AG10803 (cell line): Measurements from ENCODE around the gene RASA3.

Experiments
- DNase-seq: peaks from one replicate; pipeline ENCODE4 v3.0.0; 2010; ENCODE audit warnings: low read depth
- H3K4me3 ChIP-seq: 2 replicates; pipeline ENCODE4 v1.5.1; 2011; ENCODE audit warnings: mild to moderate bottlenecking, low read length, control low read depth
- CTCF ChIP-seq: conservative IDR thresholded peaks from 2 replicates; pipeline ENCODE4 v1.5.1; 2011; ENCODE audit warnings: mild to moderate bottlenecking, low read length, control low read depth, inconsistent platforms

Gene RASA3

GRCh38 chr13:113958373-113958772 lies 174.1 kb downstream of the RASA3 start:
- DNase-seq = no peak
- H3K4me3 ChIP-seq = no peak overlapping the region
- TF ChIP-seq CTCF = no peak

GRCh38 chr13:113956571-113956970 lies 175.9 kb downstream of the RASA3 start:
- DNase-seq = no peak
- H3K4me3 ChIP-seq = no peak overlapping the region
- no peak for TF ChIP-seq CTCF

- no peak for DNase-seq
- no peak overlapping the region for H3K4me3 ChIP-seq
- TF ChIP-seq CTCF = no peak
Measured at GRCh38 chr13:113955691-113956090, 176.7 kb downstream of the RASA3 start.

GRCh38 chr13:113955235-113955634 lies 177.2 kb downstream of the RASA3 start:
- no peak overlapping the region for H3K4me3 ChIP-seq
- no peak for TF ChIP-seq CTCF
- no peak for DNase-seq

GRCh38 chr13:113954046-113954835 lies 178.2 kb downstream of the RASA3 start:
- H3K4me3 ChIP-seq = no peak overlapping the region
- no peak for DNase-seq
- TF ChIP-seq CTCF = no peak

GRCh38 chr13:113953561-113953960 lies 178.9 kb downstream of the RASA3 start:
- no peak for DNase-seq
- H3K4me3 ChIP-seq = no peak overlapping the region
- no peak for TF ChIP-seq CTCF

GRCh38 chr13:113952983-113953520 lies 179.4 kb downstream of the RASA3 start:
- no peak for DNase-seq
- TF ChIP-seq CTCF = no peak
- no peak overlapping the region for H3K4me3 ChIP-seq
